ENCODE data around the gene ATRX.
"Not testable (repeated sequence)": the region's sequence is repeated elsewhere in the genome, so short reads cannot be mapped to it uniquely, and the experiment has no call there.

ATRX gene

GRCh38 chrX:77519765-77520164 lies 266.3 kb downstream of the ATRX start:
- no peak for TF ChIP-seq ZNF274 (IDR thresholded peaks at IDR 0.05; ENCODE audit: low read depth, low read length)
- no peak overlapping the region for H3K4me3 ChIP-seq (ENCODE audit: low read length)

GRCh38 chrX:77514177-77514576 lies 271.8 kb downstream of the ATRX start:
- no peak for TF ChIP-seq ZNF274 (IDR thresholded peaks at IDR 0.05; ENCODE audit: low read depth, low read length)
- H3K4me3 ChIP-seq (ENCODE audit: low read length) = no peak overlapping the region

- H3K4me3 ChIP-seq (ENCODE audit: low read length) = no peak overlapping the region
- no peak for TF ChIP-seq ZNF274 (IDR thresholded peaks at IDR 0.05; ENCODE audit: low read depth, low read length)
Measured at GRCh38 chrX:77510007-77510406, 276.0 kb downstream of the ATRX start.

DNA sequence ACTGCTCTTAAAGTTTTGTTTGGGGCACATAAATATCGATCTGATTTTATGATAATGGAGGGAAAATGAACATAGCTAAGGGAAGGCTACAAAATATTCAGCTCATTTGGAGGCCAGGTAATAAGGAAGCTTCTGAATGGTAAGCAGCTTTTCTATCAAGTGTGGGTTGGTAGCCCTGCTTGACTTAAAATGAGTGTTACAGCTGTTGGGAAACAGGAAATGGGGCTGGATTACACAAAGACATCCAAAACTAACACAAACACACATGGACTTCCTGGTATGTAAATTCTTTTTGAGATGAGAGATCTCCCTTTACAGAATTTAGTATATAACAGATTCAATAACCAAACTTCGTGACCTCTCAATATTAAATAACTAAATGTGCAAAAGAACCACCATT lies 280.8 kb downstream of the ATRX start:
- no peak for TF ChIP-seq ZNF274 (IDR thresholded peaks at IDR 0.05; ENCODE audit: low read depth, low read length)
- H3K4me3 ChIP-seq (ENCODE audit: low read length) = no peak overlapping the region

GRCh38 chrX:77502951-77503525 lies 283.0 kb downstream of the ATRX start:
- TF ChIP-seq ZNF274 (IDR thresholded peaks at IDR 0.05; ENCODE audit: low read depth, low read length) = no peak
- H3K4me3 ChIP-seq (ENCODE audit: low read length) = no peak overlapping the region

DNA sequence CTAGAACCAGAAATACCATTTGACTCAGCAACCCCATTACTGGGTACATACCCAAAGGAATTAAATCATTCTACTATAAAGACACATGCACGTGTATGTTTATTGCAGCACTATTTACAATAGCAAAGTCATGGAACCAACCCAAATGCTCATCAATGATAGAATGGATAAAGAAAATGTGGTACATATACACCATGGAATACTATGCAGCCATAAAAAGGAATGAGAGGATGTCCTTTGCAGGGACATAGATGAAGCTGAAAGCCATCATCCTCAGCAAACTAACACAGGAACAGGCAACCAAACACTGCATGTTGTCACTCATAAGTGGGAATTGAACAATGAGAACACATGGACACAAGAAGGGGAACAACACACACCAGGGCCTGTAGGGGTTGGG lies 285.9 kb downstream of the ATRX start:
- not testable (repeated sequence) for H3K4me3 ChIP-seq (ENCODE audit: low read length)

GRCh38 chrX:77493677-77494553 lies 292.1 kb downstream of the ATRX start:
- no peak for TF ChIP-seq ZNF274 (IDR thresholded peaks at IDR 0.05; ENCODE audit: low read depth, low read length)
- H3K4me3 ChIP-seq (ENCODE audit: low read length) = no peak overlapping the region

DNA sequence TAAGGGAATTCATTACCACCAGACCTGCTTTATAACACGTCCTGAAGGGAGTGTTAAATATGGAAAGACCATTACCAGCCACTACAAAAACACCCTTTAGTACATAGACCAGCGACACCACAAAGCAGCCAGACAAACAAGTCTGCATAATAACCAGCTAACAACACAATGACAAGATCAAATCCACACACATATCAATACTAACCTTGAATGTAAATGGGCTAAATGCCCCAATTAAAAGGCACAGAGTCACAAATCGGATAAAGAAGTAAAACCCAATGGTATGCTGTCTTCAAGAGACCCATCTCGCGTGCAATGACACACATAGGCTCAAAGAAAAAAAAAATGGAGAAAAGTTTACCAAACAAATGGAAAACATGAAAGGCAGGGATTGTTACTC lies 302.0 kb downstream of the ATRX start:
- no peak for TF ChIP-seq ZNF274 (IDR thresholded peaks at IDR 0.05; ENCODE audit: low read depth, low read length)
- no peak overlapping the region for H3K4me3 ChIP-seq (ENCODE audit: low read length)

- H3K4me3 ChIP-seq (ENCODE audit: low read length) = no peak overlapping the region
- TF ChIP-seq ZNF274 (IDR thresholded peaks at IDR 0.05; ENCODE audit: low read depth, low read length) = no peak
Measured at GRCh38 chrX:77455437-77455836, 330.6 kb downstream of the ATRX start.

All from GM08714 (cell line).